GM19455 (cell line): Measurements from ENCODE around the gene BSG.

ENCODE experiments used
- ATAC-seq: cut with Tn5 transposase; IDR thresholded peaks from one replicate; pipeline ENCODE4 v1.9.1; 2021; ENCODE audit not compliant: unreplicated experiment

The BSG gene

DNA sequence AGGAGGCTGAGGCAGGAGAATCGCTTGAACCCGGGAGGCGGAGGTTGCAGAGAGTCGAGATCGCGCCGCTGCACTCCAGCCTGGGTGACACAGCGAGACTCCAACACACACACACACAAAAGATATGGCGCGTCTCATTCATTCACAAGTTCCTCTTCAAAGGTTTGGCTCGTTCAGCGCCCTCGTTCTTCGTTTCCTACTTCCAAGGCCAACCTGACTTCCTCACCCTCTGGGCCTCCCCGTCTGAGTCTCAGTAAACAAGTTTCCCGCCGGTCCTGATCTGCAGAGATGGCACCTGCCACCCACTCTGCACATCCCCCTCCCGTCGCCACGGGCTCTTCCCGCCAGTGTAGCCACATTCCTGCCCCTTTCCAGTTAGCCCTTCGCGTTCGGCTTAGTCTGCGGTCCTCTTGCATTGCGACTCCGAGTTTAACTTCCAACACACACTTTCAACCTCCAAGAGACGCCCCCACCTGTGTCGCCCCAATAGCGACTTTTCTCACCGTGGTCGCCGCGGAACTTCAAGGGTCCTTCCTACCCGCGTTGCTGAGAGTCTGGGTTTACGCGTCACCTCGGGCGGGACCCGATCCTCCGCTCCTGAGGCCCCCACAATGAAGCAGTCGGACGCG lies 1.3 kb upstream of the BSG start:
- ATAC-seq = no peak

- ATAC-seq = no peak
Measured at GRCh38 chr19:571566-571974, 826 bp upstream of the BSG start.

- ATAC-seq = peak; percentile 29
Measured at GRCh38 chr19:572743-573518, 535 bp downstream of the BSG start.

GRCh38 chr19:573519-573825 lies 1.1 kb downstream of the BSG start:
- no peak for ATAC-seq

DNA sequence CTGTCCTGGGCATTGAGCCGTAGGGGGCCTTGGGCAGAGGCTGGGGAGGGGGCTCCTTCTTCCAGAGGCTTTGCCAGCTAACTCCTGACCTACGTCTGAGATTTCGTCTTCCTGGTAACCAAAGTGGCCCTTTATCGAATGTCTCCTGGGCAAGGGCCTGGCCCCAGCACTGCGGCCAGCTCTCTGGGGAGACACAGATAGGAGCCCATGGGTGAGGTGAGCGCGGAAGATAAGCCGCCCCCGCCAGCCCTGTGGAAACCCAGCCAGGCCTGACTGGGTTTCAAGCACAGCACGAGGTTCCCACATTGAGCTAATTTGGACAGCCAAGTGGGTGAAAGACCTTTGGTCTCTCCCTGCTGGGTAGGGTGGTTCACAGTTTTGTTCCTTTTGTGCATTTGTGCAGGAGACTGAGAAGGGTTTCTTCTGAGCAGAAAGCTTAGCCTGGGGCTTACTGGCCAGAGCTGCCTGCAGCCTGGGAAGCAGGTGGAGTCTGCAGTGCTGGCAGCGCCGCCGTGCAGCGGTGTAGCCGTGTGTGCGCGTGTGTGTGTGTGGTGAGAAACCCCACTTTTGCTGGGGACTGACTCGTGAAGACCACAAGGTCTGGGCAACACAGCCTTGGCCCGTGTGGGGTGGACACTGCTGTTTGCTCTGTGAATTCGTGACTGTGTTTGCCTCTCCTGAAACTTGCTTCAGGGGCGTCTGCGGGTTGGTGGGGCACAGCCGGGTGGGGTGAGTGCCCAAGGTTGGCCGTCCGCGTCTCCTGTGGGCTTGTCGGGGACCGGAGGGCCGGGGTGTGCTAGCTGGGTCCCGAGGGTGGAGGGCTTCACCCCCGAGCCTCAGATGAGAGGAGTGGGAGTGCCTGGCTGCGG lies 2.5 kb downstream of the BSG start:
- ATAC-seq = no peak

DNA sequence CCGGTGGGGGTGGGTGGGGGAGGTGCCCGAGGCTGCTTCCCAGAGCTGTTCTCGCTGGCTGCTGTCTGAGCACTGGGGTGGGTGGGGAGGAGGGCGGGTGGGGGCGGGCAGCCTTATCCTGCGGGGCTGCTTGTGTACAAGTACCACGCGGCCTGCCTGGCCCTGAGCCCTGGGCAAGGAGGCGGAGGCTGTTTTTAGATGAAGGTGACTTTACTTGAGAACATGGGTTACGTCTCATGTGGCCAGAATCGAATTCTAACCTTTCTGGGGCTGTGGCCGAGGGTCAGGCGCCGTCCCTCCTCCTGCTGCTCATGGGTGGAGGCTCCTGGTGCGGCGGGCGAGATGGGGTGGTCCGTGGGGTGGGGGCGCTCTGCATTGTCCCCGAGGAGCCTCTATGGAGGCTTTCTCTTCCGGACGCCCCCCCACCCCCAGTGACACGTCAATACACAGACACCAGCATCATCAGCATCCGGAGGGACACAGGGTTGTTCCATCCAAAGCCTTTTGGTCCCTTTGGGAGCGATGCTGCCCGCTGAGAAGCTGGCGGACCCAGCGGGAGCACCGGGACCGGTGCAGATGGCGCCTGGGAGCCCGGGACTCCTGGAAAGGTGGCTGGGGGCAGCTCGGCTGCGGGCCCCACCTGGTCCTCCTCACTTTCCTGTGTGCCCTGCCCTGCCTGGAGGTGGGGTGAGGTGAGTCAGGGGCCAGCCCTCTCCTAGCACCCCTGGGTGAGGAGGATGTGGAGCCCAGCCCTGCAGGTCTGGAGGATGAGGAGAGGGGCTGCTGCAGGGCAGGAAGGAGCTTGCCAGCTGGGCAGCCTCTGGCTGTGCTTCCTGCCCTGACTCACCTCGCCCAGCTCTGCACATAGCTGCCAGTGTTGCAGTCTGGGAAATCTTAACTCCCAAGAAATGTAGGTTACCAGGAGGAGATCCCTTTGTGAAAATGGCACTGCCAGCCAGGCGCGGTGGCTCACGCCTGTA lies 3.4 kb downstream of the BSG start:
- ATAC-seq = no peak

GRCh38 chr19:576768-577438 lies 4.5 kb downstream of the BSG start:
- ATAC-seq = no peak

DNA sequence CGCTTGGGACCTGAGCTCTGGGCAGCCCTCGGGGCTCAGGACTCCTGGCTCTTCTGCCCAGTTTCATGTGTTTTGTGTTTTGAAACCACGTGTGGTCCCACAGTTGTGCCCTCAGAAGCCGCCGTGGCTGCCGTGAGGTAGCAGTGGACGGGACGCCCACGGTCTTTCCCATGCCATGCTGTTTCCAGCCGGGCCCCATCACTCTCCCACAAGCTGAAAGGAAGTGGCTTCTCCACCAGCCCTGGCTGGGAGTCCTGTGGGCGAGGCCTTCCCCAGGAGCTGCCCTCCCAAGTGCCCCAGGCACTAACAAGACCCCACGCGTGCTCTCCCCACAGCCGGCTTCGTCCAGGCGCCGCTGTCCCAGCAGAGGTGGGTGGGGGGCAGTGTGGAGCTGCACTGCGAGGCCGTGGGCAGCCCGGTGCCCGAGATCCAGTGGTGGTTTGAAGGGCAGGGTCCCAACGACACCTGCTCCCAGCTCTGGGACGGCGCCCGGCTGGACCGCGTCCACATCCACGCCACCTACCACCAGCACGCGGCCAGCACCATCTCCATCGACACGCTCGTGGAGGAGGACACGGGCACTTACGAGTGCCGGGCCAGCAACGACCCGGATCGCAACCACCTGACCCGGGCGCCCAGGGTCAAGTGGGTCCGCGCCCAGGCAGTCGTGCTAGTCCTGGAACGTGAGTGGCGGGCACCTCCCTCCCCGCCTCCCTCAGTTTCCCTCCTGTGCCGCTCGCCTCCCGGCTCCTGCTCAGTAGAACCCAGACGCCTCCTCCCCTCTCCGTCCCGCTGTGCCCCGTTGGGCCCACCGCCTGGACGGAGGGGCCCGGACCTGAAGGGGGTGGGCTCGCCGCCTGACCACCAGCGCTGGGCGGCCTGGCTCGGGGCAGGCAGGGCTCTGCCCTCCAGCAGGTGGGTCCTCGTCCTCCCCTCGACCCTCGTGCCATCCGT lies 5.3 kb downstream of the BSG start:
- no peak for ATAC-seq

GRCh38 chr19:579111-579841 lies 6.9 kb downstream of the BSG start:
- ATAC-seq = no peak

- ATAC-seq = no peak
Measured at GRCh38 chr19:579842-580155, 7.4 kb downstream of the BSG start.

DNA sequence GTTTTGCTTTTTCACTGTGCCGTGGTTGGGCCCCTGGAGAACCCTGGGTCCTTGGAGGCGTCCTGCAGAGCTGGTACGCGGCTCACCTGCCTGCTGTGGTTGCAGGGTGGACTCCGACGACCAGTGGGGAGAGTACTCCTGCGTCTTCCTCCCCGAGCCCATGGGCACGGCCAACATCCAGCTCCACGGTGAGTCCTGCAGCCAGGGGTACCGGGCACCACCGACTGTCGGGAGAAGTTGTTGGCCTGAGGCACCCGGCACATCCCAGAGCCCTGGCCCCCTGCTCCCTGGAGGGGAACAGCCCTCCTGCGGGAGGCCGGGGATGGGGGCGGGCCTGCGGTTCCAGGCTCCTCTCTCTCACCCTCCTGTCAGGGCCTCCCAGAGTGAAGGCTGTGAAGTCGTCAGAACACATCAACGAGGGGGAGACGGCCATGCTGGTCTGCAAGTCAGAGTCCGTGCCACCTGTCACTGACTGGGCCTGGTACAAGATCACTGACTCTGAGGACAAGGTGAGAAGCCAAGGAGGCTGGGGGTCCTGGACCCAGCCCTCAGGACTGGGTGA lies 8.0 kb downstream of the BSG start:
- no peak for ATAC-seq

GRCh38 chr19:581399-582111 lies 9.2 kb downstream of the BSG start:
- no peak for ATAC-seq

GRCh38 chr19:582497-583197 lies 10.3 kb downstream of the BSG start:
- ATAC-seq = no peak

DNA sequence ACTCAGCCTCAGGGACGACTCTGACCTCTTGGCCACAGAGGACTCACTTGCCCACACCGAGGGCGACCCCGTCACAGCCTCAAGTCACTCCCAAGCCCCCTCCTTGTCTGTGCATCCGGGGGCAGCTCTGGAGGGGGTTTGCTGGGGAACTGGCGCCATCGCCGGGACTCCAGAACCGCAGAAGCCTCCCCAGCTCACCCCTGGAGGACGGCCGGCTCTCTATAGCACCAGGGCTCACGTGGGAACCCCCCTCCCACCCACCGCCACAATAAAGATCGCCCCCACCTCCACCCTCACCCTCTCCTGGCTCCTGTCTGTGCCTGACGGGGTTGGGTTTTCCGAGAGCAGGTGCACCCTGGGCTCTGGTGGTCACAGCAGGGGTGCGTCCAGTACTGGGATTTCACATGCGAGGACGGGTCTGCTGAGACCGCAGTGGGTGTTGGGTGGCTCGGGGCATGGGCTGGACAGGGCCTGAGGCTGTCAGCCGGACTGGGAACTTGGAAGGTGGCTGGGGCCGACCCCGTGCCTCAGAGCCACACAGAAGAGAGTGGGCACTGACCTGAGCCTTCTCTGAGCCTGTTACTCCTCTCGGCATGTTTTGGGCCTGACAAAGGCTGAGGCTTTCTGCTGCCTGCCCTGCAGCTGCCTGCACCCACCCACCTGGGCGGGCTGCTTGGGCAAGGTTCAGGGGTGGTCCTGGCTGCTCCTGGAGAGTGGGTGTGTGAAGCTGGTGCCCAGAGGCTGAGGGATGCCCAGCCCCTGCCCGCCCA lies 11.0 kb downstream of the BSG start:
- ATAC-seq = no peak

- no peak for ATAC-seq
Measured at GRCh38 chr19:583968-584239, 11.5 kb downstream of the BSG start.

DNA sequence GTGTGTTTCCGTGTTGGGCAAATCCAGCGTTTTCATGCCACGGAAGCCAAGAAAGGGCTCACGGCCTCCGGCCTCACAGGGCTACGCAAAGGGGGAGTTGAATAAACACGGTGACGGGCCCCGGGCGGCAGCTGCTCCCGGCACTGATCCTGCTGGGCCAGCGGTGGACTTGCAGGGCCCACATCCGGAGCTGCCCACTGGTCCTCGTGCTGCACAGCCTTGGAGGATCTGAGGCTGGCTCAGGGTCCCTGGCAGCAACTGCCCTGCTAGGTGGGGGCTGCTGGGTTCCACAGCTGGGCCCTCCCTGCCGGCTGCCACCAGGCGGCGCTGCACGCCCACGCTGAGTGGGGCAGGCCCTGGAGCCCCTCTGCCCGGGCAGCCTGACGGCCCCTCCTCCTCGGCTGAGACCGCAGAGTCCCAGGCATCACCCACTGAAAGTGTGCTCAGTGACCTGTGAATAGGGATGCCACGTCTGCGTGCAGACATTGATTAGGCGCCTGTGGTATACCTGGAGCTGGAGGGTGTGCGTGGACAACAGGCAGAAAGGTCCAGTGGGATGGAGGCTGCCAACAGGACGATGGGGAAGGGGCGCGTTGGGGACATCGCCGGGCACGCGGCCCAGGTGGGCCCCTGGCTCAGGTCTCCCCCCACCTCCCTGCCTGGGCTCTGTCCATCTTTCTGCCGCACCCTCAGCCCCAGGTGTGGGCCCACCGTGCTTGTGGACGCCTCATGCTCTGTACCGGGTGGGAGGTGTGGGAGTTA lies 12.0 kb downstream of the BSG start:
- ATAC-seq = no peak
